ENCODE results near the gene NBR1. TPM values are rescaled to one million over a fixed set of nuclear protein-coding genes. Genes with fewer than 3 reads are reported as not detected.
"Not testable (repeated sequence)": the region's sequence is repeated elsewhere in the genome, so short reads cannot be mapped to it uniquely, and the experiment has no call there.

Gene NBR1
- total RNA-seq, 1 experiment from 2014 or later, result 31.7 TPM

DNA sequence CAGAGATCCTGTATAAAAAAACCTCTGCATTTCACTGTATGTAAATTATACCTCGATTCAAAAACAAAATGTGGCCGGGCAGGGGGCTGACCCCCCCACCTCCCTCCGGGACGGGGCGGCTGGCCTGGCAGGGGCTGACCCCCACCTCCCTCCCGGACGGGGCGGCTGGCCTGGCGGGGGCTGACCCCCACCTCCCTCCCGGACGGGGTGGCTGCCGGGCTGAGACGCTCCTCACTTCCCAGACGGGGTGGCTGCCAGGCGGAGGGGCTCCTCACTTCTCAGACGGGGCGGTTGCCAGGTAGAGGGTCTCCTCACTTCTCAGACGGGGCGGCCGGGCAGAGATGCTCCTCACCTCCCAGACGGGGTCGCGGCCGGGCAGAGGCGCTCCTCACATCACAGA lies 11.8 kb upstream of the NBR1 start:
- DNase-seq (ENCODE audit: low read depth), result not testable (repeated sequence)

DNA sequence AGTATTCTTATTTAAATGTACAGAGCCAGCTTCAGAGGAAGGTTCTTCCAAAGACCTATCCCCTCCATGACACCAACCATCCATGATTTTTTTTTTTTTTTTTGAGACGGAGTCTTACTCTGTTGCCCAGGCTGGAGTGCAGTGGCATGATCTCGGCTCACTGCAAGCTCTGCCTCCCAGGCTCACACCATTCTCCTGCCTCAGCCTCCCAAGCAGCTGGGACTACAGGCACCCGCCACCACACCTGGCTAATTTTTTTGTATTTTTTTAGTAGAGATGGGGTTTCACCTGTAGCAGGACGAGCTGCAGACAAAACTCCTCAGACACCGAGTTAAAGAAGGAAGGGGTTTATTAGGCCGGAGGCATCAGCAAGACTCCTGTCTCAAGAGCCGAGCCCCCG lies 11.1 kb upstream of the NBR1 start:
- not testable (repeated sequence) for DNase-seq (ENCODE audit: low read depth)

DNA sequence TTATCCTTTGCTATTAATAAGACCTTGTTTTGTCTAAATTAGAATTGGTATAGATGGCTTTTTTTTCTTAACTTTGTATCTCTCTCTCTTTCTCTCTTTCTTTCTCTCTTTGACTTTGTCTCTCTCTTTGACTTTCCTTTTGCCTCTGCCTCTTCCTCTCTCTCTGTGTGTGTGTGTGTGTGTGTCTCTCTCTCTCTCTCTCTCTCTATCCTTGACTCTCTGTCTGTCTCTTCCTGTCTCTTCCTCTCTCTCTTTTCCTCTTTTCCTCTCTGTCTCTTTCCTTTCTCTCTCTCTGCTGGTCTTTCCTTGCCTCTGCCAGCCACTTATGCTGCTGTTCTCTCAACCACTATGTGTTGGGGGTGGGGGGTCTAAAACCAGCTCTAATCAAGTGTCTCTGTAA lies 5.0 kb upstream of the NBR1 start:
- not testable (repeated sequence) for DNase-seq (ENCODE audit: low read depth)

DNA sequence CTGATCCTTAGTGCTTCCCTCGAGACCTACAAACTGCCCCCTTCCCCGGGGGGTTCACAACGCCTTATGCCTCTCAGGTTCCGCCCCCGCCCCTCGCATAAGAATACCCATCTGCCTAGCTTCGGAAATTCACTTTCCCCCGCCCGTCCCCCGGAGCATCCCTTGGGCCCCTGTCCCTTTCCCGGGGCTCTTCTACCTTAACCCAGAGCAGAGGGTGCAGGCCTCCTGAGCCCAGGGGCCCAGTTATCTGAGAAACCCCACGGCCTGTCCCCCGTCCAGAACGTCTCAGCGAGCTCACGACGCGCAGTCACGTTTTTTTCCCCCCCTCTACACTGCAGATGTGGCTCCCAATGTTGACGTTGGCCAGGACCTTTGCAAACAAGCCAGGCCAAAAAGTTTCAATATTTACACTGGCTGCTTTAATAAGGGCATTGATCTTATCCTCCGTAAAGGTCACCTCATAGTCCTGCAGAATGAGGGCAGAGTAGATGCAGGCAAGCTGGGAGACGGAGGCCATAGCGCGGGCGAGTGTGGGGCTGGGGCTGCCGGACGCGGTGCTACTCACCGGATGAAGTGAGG lies 1.4 kb upstream of the NBR1 start:
- DNase-seq (ENCODE audit: low read depth), result no peak

DNA sequence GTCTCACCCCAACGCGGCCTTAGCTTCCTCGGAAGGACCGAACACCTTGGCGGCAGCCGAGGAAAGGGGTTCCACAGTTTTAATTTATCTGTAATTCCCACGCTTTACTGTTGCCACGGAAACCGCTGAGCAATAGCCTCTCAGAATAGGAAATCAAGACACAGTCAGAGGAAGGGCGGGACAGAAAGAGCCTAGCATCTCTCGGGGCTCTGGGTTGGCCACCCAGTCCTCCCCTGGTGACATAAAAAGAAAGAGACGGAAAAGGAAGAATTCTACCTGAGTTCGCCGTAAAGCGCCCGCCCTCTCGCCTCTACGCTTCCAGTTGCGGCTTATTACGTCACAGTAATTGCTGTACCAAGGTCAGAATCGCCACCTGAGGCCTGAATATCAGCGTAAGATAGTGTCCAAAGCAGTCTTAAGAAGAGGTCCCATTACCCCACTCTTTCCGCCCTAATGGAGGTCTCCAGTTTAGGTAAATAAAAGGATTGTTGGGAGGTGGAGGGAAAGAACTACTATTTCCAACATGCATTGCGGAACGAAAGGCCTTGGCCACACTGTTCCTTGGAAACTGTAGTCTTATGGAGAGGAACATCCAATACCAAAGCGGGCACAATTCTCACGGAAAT lies 761 bp upstream of the NBR1 start:
- peak; percentile 89 for DNase-seq (ENCODE audit: low read depth)

DNA sequence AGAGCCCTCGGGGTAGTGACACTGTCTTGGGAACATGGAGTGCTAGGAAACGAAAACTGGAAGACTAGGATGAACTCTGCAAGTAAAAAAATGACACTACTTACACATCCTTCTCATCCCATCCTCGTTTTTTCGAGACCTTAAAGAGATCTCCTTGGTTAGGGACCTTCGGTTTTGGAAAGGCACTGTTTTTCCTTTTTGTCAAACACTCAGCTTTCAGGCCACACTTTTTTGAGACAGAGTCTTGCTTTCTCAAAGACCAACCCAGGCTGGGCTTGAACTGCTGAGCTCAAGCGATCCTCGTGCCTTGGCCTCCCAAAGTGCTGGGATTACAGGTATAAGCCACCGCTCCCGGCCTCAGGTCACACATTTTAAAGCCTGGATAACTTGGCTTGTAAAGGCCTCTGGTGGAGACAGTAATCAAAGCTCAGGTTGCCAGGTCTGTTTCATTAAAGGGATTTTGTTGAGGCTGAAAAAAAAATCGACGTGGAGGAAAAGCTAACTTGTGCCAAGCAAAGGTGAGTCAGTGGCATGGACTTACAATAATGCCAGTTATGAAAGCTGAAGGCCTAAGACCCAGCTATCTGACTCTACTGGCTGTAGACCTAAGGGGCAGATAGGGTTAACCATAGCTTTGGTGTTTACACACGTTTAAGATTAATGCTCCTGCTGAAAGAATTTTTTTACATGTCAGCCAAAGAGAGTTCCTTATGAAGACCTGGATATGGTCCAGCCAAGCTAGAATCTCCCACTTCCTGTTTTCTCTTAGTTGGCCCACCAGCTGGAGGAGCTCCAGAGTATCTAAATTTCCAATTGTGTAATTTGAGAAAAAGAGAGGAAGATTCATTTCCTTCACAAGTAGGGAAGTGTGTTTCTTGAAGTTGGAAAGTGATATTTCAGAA lies 823 bp downstream of the NBR1 start:
- peak; percentile 83 for DNase-seq (ENCODE audit: low read depth)

DNA sequence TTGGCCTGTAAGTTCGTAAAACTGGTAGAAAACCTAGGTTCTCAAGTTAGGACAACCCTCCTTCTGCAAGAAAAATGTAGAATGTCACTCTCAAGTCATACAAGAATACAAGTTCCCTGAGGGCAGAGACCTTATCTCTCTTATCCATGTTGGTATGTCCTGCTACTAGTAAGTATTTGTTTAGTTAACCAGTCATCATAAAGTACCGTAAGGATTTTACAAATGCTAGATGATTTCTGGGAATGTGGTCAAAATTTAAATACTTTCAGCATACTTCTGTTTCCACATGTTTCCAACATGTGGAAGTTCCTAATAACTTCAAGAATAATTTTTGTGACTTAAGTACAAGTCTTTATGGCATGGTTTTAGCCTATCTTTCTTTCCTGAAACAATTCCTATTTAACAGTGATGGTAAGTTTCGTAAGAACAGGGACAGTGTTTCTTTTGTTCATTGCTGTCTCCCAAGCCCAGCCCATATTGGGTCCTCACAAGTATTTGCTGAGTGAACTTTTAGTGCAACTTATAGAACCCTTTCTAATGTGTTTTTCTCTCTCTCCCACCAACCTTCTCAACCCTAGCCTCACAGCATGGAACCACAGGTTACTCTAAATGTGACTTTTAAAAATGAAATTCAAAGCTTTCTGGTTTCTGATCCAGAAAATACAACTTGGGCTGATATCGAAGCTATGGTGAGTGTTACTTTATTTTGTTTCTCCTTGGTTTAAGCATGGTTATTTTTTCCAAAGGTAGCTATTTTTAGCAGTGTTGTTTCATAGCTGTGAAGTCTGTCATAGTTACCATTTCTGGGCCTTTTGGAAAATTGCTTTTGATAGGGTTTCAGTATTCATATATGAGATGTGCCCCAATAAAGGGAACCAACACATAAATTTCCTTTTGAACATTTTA lies 4.5 kb downstream of the NBR1 start:
- DNase-seq (ENCODE audit: low read depth), result no peak

DNA sequence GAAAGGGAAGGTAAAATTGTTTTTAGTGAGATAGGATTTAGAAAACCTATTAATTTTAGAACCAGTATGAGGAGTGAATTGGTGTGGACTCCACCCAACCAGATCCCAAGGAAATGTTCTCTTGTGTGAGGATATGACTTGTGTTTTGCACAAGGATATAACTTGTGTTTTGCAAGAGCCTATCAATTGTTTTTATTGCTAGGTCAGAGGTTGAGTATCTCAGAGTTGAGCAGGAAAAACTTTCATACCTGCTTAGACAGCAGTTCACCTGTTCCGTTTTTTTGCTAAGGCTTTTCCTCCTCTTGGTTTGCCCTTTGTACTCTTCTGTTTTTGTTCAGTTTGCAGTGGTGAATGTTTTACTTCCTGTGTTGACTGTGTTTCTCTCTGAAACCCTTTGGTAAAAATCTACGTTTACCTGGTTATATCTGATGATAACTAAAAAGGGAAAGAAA lies 5.1 kb downstream of the NBR1 start:
- no peak for DNase-seq (ENCODE audit: low read depth)

DNA sequence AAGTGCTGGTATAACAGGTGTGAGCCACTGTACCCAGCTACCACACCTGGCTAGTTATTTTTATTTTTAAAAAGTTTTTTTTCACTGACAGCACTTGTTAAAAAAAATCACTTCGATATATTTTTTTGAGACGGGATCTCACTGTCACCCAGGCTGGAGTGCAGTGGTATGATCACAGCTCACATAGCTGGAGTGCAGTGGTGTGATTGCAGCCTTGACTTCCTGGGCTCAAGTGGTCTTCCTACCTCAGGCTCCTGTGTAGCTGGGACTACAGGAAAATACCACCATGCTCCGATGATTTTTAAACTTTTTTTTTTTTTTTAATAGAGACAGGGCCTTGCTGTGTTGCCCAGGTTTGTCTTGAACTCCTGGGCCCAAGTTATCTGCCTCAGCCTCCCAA lies 12.9 kb downstream of the NBR1 start:
- no peak for DNase-seq (ENCODE audit: low read depth)

DNA sequence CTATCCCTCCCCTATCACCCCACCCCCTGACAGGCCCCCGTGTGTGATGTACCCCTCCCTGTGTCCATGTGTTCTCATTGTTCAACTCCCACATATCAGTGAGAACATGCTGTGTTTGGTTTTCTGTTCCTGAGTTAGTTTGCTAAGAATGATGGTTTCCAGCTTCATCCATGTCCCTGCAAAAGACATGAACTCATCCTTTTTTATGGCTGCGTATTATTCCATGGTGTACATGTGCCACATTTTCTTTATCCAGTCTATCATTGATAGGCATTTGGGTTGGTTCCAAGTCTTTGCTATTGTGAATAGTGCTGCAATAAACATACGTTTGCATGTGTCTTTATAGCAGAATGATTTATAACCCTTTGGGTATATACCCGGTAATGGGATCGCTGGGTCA lies 15.6 kb downstream of the NBR1 start:
- not testable (repeated sequence) for DNase-seq (ENCODE audit: low read depth)

DNA sequence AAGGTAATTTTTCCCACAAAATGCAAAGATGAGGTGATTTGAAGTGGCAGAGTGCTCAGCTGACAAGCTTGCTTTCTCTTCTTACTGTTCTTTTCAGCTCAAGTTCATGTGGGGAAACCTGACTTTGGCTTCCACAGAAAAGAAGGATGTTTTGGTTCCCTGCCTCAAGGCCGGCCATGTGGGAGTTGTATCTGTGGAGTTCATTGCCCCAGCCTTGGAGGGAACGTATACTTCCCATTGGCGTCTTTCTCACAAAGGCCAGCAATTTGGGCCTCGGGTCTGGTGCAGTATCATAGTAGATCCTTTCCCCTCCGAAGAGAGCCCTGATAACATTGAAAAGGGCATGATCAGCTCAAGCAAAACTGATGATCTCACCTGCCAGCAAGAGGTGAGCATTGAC lies 22.2 kb downstream of the NBR1 start:
- DNase-seq (ENCODE audit: low read depth), result no peak

DNA sequence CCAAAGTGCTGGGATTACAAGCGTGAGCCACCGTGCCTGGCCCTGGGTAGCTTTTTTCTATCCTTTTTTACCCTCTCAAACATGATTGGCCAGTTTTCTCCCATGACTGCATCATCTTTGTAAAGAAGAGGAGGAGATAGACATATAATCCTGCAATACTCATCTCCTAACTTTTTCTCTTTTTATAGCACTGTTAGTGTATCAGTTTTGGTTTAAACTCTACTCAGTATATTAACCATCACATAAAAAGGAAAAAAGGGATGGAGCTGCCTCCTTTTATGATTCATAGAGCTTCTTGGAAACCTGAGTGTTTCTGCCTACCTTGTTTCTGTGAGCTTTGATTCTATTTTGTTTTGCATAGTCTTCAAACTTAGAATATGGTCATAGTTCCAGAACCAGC lies 28.6 kb downstream of the NBR1 start:
- no peak for DNase-seq (ENCODE audit: low read depth)

DNA sequence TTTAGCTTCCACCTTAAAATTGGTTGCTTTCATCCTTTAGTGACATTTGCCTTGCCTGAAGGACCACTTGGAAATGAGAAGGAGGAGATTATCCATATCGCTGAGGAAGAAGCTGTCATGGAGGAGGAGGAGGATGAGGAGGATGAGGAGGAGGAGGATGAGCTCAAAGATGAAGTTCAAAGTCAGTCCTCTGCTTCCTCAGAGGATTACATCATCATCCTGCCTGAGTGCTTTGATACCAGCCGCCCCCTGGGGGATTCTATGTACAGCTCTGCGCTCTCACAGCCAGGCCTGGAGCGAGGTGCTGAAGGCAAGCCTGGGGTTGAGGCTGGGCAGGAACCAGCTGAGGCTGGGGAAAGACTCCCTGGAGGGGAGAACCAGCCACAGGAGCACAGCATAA lies 29.1 kb downstream of the NBR1 start:
- no peak for DNase-seq (ENCODE audit: low read depth)

DNA sequence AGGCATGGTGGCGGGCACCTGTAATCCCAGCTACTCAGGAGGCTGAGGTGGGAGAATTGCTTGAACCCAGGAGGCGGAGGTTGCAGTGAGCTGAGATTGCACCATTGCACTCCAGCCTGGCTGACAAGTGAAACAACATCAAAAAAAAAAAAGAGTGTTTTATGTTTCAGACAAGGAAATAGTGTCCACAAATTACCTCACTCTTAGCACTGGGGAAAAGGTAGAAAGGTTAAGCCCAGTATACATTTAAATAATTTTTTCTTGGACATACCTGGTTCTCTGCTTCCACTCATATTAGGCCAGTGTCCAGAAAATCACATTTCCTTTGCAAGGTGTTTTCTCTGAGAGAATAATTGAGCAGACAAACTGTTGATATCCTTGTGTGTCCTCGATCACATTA lies 32.0 kb downstream of the NBR1 start:
- DNase-seq (ENCODE audit: low read depth), result not testable (repeated sequence)

DNA sequence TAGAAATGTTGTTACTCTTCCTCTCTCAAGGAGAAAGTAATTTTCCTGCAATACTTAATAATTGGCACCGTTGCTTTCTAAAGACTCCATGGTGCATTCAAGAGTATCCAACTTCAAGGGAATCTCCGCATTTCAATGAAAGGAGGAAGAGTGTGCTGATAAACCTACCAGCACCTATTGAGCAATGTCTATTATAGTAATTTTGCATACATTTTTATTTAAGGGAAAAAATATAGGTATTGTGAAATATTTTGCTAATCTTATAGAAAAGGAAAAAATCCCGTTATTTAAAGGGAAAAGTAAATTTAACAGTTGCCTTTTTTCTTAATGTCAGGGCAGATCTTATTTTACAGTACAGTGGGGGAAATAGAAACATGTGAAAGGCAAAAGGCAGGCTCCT lies 39.6 kb downstream of the NBR1 start:
- no peak for DNase-seq (ENCODE audit: low read depth)

DNA sequence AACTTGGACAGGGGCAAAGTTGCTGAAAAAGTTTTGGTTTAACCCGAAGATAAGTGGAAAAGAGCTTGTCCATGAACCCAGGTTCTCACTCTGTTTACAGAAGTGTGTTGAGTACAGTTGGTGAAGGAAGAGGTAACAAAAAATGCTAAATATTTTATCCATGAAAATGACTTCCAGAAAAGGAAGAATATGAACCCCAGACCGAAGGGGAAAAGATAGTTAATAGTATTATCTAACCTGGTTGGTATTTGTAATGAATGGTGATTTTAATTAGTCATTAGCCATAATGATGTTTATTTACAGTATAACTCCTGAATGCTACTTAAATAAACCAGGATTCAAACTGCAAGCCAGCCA lies 40.1 kb downstream of the NBR1 start:
- no peak for DNase-seq (ENCODE audit: low read depth)

DNA sequence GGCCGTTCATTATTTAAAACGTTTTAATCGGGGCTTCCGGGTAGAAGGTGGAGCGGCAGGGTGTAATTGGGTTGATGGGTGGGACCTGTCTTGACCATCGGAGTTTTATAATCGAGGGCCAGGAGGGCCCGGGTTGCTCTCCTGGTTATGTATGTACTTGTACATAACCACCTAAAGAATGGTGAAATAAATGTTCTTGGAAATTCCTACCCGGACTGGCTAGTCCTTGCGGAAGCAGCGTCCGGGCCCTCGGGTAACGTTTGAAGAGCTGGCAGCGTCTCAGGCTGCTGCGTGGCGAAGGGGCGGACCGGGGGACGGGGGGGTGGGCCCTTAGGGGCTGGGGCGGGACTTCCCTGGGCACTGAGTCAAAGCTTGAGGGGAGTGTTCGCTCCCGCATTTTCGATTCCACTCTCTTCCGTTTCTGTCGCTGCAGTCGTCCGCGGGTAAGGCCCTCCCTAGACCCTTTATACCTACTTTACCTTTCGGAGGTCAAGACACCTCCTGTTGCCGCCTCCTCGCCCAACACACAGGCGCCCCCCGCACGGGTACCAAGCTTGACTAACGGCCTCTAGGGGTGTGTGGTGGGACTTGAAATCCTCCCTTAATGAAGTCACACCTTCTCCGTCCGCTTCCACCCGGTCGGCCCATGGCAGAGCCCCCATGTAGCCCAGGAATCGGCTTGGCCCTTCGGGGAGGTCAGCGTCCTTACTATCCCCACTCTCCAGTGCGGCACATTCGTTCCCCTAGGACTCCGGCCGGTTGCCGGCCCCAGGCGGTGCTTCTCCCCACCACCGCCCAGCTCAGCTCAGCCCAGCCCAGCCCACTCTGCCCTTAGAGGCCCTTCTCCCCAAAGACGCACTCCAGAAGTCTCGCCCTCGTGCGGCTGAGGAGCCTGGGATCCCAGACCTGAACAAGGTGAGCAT lies 40.7 kb downstream of the NBR1 start, which contains the start of gene TMEM106A:
TSS of gene TMEM106A (plus strand) at position 396 of the 923 bp plus-strand sequence. CDS start 1,167 bp downstream, outside the sequence.
- DNase-seq (ENCODE audit: low read depth), result peak; percentile 85

DNA sequence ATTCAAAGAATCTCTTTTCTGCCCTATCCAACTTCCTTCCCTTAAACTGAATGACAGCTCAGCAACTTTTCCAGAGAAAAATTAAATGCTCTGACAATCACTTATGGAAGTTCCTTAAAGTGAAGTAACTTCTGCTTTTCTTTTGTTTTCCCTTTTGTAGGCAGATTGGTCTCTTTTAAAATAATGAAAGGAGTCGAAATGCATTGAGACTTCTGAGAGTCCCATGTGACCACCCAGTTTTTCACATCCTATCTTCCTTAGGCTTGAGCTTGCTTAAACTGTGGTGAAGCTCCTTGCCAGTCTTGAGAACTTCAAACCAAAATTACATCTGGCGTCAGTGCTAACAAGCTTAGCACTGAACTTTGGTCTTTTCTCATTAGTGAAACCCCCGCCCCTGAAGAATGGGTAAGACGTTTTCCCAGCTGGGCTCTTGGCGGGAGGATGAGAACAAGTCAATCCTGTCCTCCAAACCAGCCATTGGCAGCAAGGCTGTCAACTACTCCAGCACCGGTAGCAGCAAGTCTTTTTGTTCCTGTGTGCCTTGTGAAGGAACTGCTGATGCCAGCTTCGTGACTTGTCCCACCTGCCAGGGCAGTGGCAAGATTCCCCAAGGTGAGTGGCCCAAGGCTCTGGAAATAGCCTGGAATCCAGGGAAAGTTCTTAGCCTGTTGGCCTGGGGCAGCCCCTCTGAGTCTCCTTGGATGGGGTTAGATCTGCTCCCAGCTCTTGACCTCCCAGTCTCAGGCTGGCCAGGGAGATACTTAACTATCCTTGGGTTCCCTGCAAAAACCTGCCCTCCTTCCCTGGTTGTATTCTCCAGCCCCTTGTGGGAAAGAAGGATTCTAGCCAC lies 41.9 kb downstream of the NBR1 start:
- DNase-seq (ENCODE audit: low read depth), result no peak

DNA sequence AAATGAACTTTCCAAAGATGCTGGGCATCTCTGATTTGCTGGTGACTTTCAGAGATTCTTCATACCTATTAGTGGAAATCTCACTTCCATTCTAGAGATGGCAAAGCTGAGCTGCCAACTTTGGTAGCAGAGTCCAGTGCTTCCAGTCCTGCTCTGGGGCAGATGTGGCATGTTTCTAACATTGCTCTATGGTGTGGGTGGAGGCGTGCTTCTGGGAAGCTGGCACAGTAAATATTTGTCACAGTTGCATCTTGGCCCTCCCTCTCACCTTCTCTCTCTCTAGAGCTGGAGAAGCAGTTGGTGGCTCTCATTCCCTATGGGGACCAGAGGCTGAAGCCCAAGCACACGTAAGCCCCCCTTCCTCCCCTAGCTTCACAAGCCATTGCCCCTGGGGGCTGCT lies 42.5 kb downstream of the NBR1 start:
- no peak for DNase-seq (ENCODE audit: low read depth)

DNA sequence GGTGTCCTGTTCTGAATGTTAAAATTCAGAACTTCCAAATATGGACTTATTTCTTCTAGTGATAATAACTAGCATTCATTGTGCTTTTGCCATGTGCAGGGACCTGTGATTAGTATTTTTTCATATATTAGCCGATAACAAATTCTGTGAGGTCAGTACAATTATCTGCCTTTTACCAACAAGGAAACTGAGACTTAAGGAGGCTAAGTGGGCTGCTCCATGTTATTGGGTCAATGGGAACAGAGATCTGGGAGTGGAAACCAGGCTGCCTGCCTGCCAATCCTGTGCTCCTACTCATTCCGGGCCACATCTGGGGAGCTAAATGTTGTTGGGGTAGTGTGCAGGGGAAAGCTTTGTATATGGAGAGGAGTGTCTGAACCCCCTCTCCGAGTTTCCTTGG lies 44.3 kb downstream of the NBR1 start:
- no peak for DNase-seq (ENCODE audit: low read depth)
